Glomerular endothelial cell (primary cell): Measurements from ENCODE around the gene GLRX3. TPM values are rescaled to one million over a fixed set of nuclear protein-coding genes. Genes with fewer than 3 reads are reported as not detected.
"Not testable (repeated sequence)": the region's sequence is repeated elsewhere in the genome, so short reads cannot be mapped to it uniquely, and the experiment has no call there.

Experiments
- DNase-seq: peaks from one replicate; pipeline ENCODE4 v3.0.0-alpha.2; 2011; ENCODE audit warnings: low read depth, low spot score; ENCODE audit errors: extremely low read depth
- total RNA-seq: library from RNA; depleted of rRNA; stranded (reverse); fragments of >200 nt; gene quantifications from 2 replicates; pipeline ENCODE4 v1.2.3, GENCODE V29; 2015

Gene GLRX3
- total RNA-seq, 1 donor from 2014 or later = 89.3 TPM

- DNase-seq = no peak
These were observed 52.3 kb downstream of the GLRX3 start for GRCh38 chr10:130188195-130189175.

- no peak for DNase-seq
These were observed 53.4 kb downstream of the GLRX3 start for GRCh38 chr10:130189608-130190054.

GRCh38 chr10:130190055-130190736 is 54.0 kb downstream of the GLRX3 start:
- DNase-seq = no peak

- DNase-seq = no peak
These were observed 54.5 kb downstream of the GLRX3 start for GRCh38 chr10:130190737-130191115.

- DNase-seq = no peak
These were observed 55.2 kb downstream of the GLRX3 start for GRCh38 chr10:130191380-130191779.

GRCh38 chr10:130192276-130192848 is 56.2 kb downstream of the GLRX3 start:
- no peak for DNase-seq

GRCh38 chr10:130193033-130193432 is 56.8 kb downstream of the GLRX3 start:
- no peak for DNase-seq

GRCh38 chr10:130193493-130194193 is 57.5 kb downstream of the GLRX3 start:
- DNase-seq = no peak

GRCh38 chr10:130194194-130194990 is 58.2 kb downstream of the GLRX3 start:
- no peak for DNase-seq

GRCh38 chr10:130194991-130195645 is 58.9 kb downstream of the GLRX3 start:
- no peak for DNase-seq

- no peak for DNase-seq
These were observed 59.6 kb downstream of the GLRX3 start for GRCh38 chr10:130195746-130196294.

- DNase-seq = no peak
These were observed 60.6 kb downstream of the GLRX3 start for GRCh38 chr10:130196511-130197487.

- DNase-seq = no peak
These were observed 62.5 kb downstream of the GLRX3 start for GRCh38 chr10:130198651-130199050.

GRCh38 chr10:130200179-130201042 is 64.2 kb downstream of the GLRX3 start:
- DNase-seq = no peak

- DNase-seq = no peak
These were observed 64.8 kb downstream of the GLRX3 start for GRCh38 chr10:130201043-130201380.

GRCh38 chr10:130202150-130202549 is 66.0 kb downstream of the GLRX3 start:
- not testable (repeated sequence) for DNase-seq

- DNase-seq = no peak
These were observed 66.9 kb downstream of the GLRX3 start for GRCh38 chr10:130202984-130203621.
